Neuronal stem cell (in vitro differentiated cells): ENCODE data around the gene OR14J1.

Source experiments
- DNase-seq: peaks from one replicate; pipeline ENCODE4 v3.0.0-alpha.2; 2013; ENCODE audit warnings: low spot score
- H2AFZ ChIP-seq: one replicate; pipeline ENCODE4 v1.6.1; 2013; ENCODE audit warnings: mild to moderate bottlenecking, low read length, inconsistent platforms
- H2AK5ac ChIP-seq: 2 replicates; pipeline ENCODE4 v1.6.1; 2013; ENCODE audit warnings: low read depth, mild to moderate bottlenecking, inconsistent platforms, low read length, moderate library complexity, mixed read lengths
- H2BK120ac ChIP-seq: 2 replicates; pipeline ENCODE4 v1.6.1; 2013; ENCODE audit warnings: low read depth, mild to moderate bottlenecking, inconsistent platforms, low read length, moderate library complexity, mixed read lengths
- H2BK12ac ChIP-seq: one replicate; pipeline ENCODE4 v1.6.1; 2013; ENCODE audit warnings: low read length, inconsistent platforms
- H2BK15ac ChIP-seq: 2 replicates; pipeline ENCODE4 v1.6.1; 2013; ENCODE audit warnings: mild to moderate bottlenecking, low read length, inconsistent platforms, mixed read lengths
- H2BK5ac ChIP-seq: one replicate; pipeline ENCODE4 v1.6.1; 2013; ENCODE audit warnings: inconsistent platforms, mild to moderate bottlenecking, low read length, moderate library complexity
- H3K14ac ChIP-seq: one replicate; pipeline ENCODE4 v1.6.1; 2013; ENCODE audit warnings: low read length, inconsistent platforms
- H3K18ac ChIP-seq: 2 replicates; pipeline ENCODE4 v1.6.1; 2013; ENCODE audit warnings: low read length, inconsistent platforms
- H3K23ac ChIP-seq: 2 replicates; pipeline ENCODE4 v1.6.1; 2013; ENCODE audit warnings: low read depth, mild to moderate bottlenecking, mixed read lengths, low read length, inconsistent platforms; ENCODE audit not compliant: poor library complexity
- H3K27ac ChIP-seq: replicated peaks from 3 replicates; pipeline ENCODE4 v1.5.1; 2013; ENCODE audit warnings: low read length, inconsistent platforms
- H3K27me3 ChIP-seq, 3 experiments: 2 replicates each; pipeline ENCODE4 v1.6.1; 2013; ENCODE audit warnings: low read length in 3 of 3, mild to moderate bottlenecking in 2 of 3, inconsistent platforms in 1 of 3, low read depth in 1 of 3, mixed read lengths in 1 of 3, moderate library complexity in 1 of 3; ENCODE audit not compliant: control insufficient read depth in 3 of 3, insufficient read depth in 3 of 3
- H3K36me3 ChIP-seq, 2 donors: replicated peaks in 1 of 2; 2 replicates each; pipeline ENCODE4 v1.6.1; 2013; ENCODE audit warnings: low read length in 2 of 2; ENCODE audit not compliant: control insufficient read depth in 2 of 2, insufficient read depth in 2 of 2
- H3K4ac ChIP-seq: 2 replicates; pipeline ENCODE4 v1.6.1; 2013; ENCODE audit warnings: inconsistent platforms, mild to moderate bottlenecking, low read length, moderate library complexity
- H3K4me1 ChIP-seq, 2 donors: 1 replicate in 1 of 2; 2 replicates in 1 of 2; pipeline ENCODE4 v1.6.1; 2013; ENCODE audit warnings: low read length in 2 of 2, low read depth in 1 of 2; ENCODE audit not compliant: control insufficient read depth in 2 of 2, insufficient read depth in 1 of 2
- H3K4me2 ChIP-seq: one replicate; pipeline ENCODE4 v1.6.1; 2013; ENCODE audit warnings: mild to moderate bottlenecking, low read length, inconsistent platforms; ENCODE audit not compliant: insufficient read depth, poor library complexity, severe bottlenecking
- H3K4me3 ChIP-seq, 2 donors: 2 replicates each; pipeline ENCODE4 v1.5.1; 2013; ENCODE audit warnings: low read length in 2 of 2, mild to moderate bottlenecking in 2 of 2, inconsistent platforms in 1 of 2, moderate library complexity in 1 of 2
- H3K79me1 ChIP-seq: one replicate; pipeline ENCODE4 v1.6.1; 2013; ENCODE audit warnings: low read depth, mild to moderate bottlenecking, inconsistent platforms, low read length, moderate library complexity
- H3K9ac ChIP-seq: one replicate; pipeline ENCODE4 v1.6.1; 2013; ENCODE audit warnings: mild to moderate bottlenecking, low read depth, low read length, inconsistent platforms; ENCODE audit not compliant: poor library complexity
- H3K9me3 ChIP-seq, 2 donors: replicated peaks in 1 of 2; 2 replicates each; pipeline versions ENCODE3 to v1.6.1; 2013; ENCODE audit warnings: low read length in 2 of 2, mild to moderate bottlenecking in 2 of 2, inconsistent platforms in 1 of 2, low read depth in 1 of 2, mixed read lengths in 1 of 2, moderate library complexity in 1 of 2; ENCODE audit not compliant: control insufficient read depth in 2 of 2, insufficient read depth in 1 of 2
- H4K8ac ChIP-seq: one replicate; pipeline ENCODE4 v1.6.1; 2013; ENCODE audit warnings: low read depth, mild to moderate bottlenecking, inconsistent platforms, low read length, moderate library complexity
- H4K91ac ChIP-seq: one replicate; pipeline ENCODE4 v1.6.1; 2013; ENCODE audit warnings: low read length, low read depth, mild to moderate bottlenecking, inconsistent platforms; ENCODE audit not compliant: poor library complexity
- whole genome bisulfite sequencing, 2 donors: extraction: QIAGEN DNeasy Blood & Tissue Kit; methylation state at CpG; one replicate each; pipeline ENCODE4 v1.1.7; 2013; ENCODE audit warnings: missing lambda C conversion rate in 2 of 2, mixed read lengths in 1 of 2; ENCODE audit not compliant: insufficient read length in 2 of 2, insufficient replicate concordance in 1 of 2; ENCODE audit errors: extremely low coverage in 2 of 2; 5-methylcytosine and 5-hydroxymethylcytosine counted together

Gene OR14J1

GRCh38 chr6:29263001-29263400 is 38.5 kb upstream of the OR14J1 start:
- H3K27me3 ChIP-seq = no peaks in the 10 kb centered on the region
- no peak overlapping the region for H3K27ac ChIP-seq
- H2BK12ac ChIP-seq = no peak overlapping the region
- WGBS, 2 donors = no CpG with 5 or more reads among the region's 3 CpGs
- H3K4ac ChIP-seq = no peak overlapping the region
- no peaks in the 10 kb centered on the region for H3K79me1 ChIP-seq
- no peaks in the 10 kb centered on the region for H3K36me3 ChIP-seq
- no peak for DNase-seq
- H3K4me2 ChIP-seq = no peak overlapping the region
- H3K4me3 ChIP-seq = no peak overlapping the region
- H2BK15ac ChIP-seq = no peak overlapping the region
- no peak overlapping the region for H3K23ac ChIP-seq
- H2AFZ ChIP-seq = no peak overlapping the region
- no peak overlapping the region for H4K8ac ChIP-seq
- no peak overlapping the region for H2BK5ac ChIP-seq
- peaks cover 0 to 4% of the 10 kb centered on the region in 2 donors for H3K9me3 ChIP-seq
- H2AK5ac ChIP-seq = no peak overlapping the region
- no peak overlapping the region for H3K9ac ChIP-seq
- H3K14ac ChIP-seq = no peak overlapping the region
- no peaks in the 10 kb centered on the region for H3K4me1 ChIP-seq
- H2BK120ac ChIP-seq = no peak overlapping the region
- H3K18ac ChIP-seq = no peak overlapping the region
- H4K91ac ChIP-seq = no peak overlapping the region

- Histone ChIP-seq H3K18ac (no peak overlapping the region), H3K14ac (no peak overlapping the region), H4K8ac (no peak overlapping the region), H3K4ac (no peak overlapping the region), H3K23ac (no peak overlapping the region), H3K9ac (no peak overlapping the region), H2BK12ac (no peak overlapping the region), H2AFZ (no peak overlapping the region), H3K9me3 (no peaks in the 10 kb centered on the region), H3K36me3 (no peaks in the 10 kb centered on the region), H3K4me1 (no peaks in the 10 kb centered on the region), H2BK120ac (no peak overlapping the region), H2BK5ac (no peak overlapping the region), H3K79me1 (no peaks in the 10 kb centered on the region), H3K27ac (no peak overlapping the region), H3K4me2 (no peak overlapping the region), H3K27me3 (no peaks in the 10 kb centered on the region), H2AK5ac (no peak overlapping the region), H3K4me3 (no peak overlapping the region), H4K91ac (no peak overlapping the region), H2BK15ac (no peak overlapping the region)
- WGBS, 2 donors = no CpG with 5 or more reads among the region's 1 CpG
- DNase-seq = no peak
Measured at GRCh38 chr6:29294499-29294914, 7.0 kb upstream of the OR14J1 start.

GRCh38 chr6:29295181-29295585 is 6.3 kb upstream of the OR14J1 start:
- H3K9ac ChIP-seq = no peak overlapping the region
- no peak overlapping the region for H4K8ac ChIP-seq
- H4K91ac ChIP-seq = no peak overlapping the region
- H3K36me3 ChIP-seq = no peaks in the 10 kb centered on the region
- H2BK12ac ChIP-seq = no peak overlapping the region
- no peak overlapping the region for H2BK5ac ChIP-seq
- H3K4ac ChIP-seq = no peak overlapping the region
- H2BK15ac ChIP-seq = peak overlapping the region; percentile 26
- H3K79me1 ChIP-seq = no peaks in the 10 kb centered on the region
- WGBS, 2 donors = no CpG with 5 or more reads among the region's 12 CpGs
- peak overlapping the region; percentile 63 for H2AK5ac ChIP-seq
- H3K4me1 ChIP-seq = no peaks in the 10 kb centered on the region
- H3K14ac ChIP-seq = peak overlapping the region; percentile 21
- H3K9me3 ChIP-seq = no peaks in the 10 kb centered on the region
- no peak overlapping the region for H3K4me3 ChIP-seq
- H3K4me2 ChIP-seq = no peak overlapping the region
- no peak overlapping the region for H3K23ac ChIP-seq
- H3K27ac ChIP-seq = no peak overlapping the region
- DNase-seq = no peak
- no peaks in the 10 kb centered on the region for H3K27me3 ChIP-seq
- H3K18ac ChIP-seq = peak overlapping the region; percentile 11
- H2AFZ ChIP-seq = no peak overlapping the region
- no peak overlapping the region for H2BK120ac ChIP-seq

GRCh38 chr6:29295623-29296022 is 5.9 kb upstream of the OR14J1 start:
- no peak overlapping the region for H2BK12ac ChIP-seq
- no peak overlapping the region for H3K4me2 ChIP-seq
- H3K27ac ChIP-seq = no peak overlapping the region
- no peak overlapping the region for H2BK5ac ChIP-seq
- peak overlapping the region; percentile 21 for H3K9ac ChIP-seq
- H3K18ac ChIP-seq = no peak overlapping the region
- no peaks in the 10 kb centered on the region for H3K27me3 ChIP-seq
- H3K14ac ChIP-seq = no peak overlapping the region
- no peaks in the 10 kb centered on the region for H3K4me1 ChIP-seq
- WGBS, 2 donors = no CpG with 5 or more reads among the region's 7 CpGs
- no peak overlapping the region for H3K4ac ChIP-seq
- peak overlapping the region; percentile 63 for H2AK5ac ChIP-seq
- H2AFZ ChIP-seq = no peak overlapping the region
- DNase-seq = no peak
- H3K4me3 ChIP-seq = no peak overlapping the region
- no peaks in the 10 kb centered on the region for H3K79me1 ChIP-seq
- peak overlapping the region; percentile 17 for H4K8ac ChIP-seq
- H3K36me3 ChIP-seq = no peaks in the 10 kb centered on the region
- H3K23ac ChIP-seq = no peak overlapping the region
- peak overlapping the region; percentile 26 for H2BK15ac ChIP-seq
- H4K91ac ChIP-seq = no peak overlapping the region
- H3K9me3 ChIP-seq = no peaks in the 10 kb centered on the region
- H2BK120ac ChIP-seq = no peak overlapping the region
